ENCODE data around the gene GALNT18.

The GALNT18 gene

GRCh38 chr11:11525283-11525682 is 96.5 kb downstream of the GALNT18 start:
- DNase-seq: no peak

- no peak for DNase-seq
Observed at GRCh38 chr11:11524436-11525061, 97.3 kb downstream of the GALNT18 start.

DNA sequence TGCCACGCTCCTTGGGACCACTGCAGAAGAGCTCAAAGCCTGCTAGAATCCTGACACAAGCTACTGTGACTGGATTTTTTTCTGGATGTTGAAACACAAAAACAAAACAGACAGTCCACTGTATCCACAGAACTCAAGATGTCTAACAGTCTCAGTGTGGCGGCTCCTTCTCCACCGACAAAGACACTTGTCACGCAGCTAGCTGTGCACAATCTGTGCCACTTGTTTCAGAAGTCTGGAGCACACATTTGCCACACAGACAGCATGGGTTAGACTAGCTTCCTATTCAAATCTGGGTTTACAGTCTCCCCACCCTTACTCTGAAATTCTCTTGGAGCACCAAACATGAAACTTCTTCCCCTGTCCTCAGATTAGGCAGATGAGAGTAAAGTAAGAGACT is 99.2 kb downstream of the GALNT18 start:
- no peak for DNase-seq

DNA sequence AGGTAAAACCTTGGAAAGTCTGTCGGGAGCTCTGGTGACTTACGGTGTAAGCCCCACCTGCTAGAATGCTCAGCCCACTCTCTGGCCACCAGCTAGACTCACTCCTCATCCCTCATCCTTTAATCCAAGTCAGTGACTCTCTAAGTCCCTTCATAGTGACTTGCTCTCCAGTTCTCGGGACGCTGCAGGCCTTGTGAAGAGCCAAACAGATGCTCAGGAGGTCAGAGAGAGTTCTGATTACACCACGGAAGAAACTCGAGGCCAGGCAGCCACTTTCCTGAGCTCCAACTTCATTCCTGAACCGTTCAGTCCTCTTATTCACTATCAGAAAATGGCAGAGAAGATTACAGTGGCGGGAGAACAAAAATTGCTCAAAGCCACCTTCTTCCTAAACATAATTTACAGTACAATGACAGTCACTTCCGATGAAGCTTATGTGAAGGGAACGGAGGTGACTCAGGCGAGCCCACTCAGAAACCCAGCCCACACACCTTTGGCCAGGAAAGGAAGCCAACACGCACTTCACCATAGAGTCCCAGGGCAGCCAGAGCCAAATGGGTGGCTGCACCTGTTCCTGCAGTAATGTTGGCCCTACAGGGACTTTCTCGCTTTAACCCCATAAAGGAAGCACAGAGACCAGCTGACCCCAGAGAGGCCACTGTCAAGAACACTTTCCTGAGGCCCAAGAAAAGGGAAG is 100.4 kb downstream of the GALNT18 start:
- peak; percentile 6 for DNase-seq

GRCh38 chr11:11520231-11521015 is 101.4 kb downstream of the GALNT18 start:
- no peak for DNase-seq

GRCh38 chr11:11519184-11519583 is 102.6 kb downstream of the GALNT18 start:
- DNase-seq: no peak

DNA sequence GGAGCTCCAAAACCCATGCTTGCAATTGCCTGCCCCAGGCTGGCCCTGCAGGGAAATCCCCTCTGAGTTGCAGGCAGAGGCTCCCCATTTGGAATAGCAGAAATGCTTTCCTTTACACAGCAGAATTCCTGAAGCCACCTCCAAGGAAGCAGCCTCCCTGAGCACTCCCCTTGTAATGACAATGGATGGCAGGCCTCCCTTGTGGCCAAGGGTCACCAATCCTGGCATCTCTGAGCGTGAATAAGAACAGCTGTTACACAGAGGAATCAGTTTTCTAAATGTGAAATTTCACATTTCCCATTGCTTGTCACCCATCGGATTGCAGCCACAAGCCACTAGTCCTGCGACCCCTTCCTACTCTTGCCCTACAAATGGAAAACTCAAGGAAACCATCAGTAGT is 107.6 kb downstream of the GALNT18 start:
- no peak for DNase-seq

- DNase-seq: no peak
Observed at GRCh38 chr11:11513422-11513821, 108.4 kb downstream of the GALNT18 start.

DNA sequence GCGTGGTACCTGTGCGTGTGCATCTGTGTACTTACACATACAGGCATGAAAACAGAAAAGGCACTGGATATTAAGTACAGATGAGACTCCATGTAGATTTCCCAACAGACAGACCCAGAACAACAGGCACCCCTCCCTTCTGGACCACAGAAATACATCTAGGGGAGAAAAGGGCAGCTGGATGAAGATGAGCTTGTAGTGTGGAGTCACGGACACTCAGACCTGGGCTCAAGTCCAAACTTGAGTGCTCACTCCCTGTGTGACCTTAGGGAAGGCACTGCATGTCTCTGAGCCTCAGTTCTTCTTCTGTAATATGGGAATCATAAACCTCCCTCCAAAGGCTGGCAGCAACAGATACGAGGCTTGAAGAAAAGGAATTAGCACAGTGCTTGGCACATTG is 108.9 kb downstream of the GALNT18 start:
- DNase-seq: no peak

DNA sequence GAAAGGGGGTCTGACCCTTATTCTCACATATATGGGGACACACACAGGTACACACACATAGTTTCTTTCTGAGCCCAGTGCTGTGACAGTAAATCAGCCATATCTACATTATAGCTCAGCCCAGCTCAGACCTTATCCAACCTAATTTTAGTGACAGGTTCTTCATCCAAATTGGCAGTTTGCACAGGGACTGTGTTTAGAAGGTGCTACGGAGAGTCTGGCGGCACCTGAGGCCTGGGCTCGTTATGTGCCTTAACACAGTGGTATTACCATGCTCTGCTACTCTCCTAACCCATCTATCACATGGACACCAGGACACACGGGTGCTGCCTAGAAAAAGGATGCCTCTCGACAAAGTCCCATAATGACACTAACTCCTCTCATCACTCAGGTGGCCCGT is 109.3 kb downstream of the GALNT18 start:
- no peak for DNase-seq

DNA sequence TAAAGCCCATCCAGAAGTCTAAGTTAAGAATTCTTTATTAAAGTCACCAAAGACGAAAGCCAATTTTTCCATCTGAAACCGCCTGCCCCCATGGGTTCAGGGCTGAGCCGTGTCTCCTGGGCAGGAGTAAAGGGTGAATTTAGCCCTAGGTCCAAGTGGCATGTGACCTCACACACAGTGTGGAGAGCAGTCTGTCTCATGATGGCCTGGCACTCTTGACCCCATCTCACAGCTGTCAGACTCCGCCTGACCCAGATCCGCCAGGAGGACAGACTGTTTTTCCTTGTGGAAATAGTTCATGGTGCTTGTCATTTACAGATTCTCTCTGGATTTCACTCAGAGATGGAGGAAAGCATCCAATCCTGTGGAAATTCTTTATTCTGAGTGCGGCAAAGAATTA is 109.7 kb downstream of the GALNT18 start:
- no peak for DNase-seq

- DNase-seq: no peak
Observed at GRCh38 chr11:11510939-11511338, 110.9 kb downstream of the GALNT18 start.

DNA sequence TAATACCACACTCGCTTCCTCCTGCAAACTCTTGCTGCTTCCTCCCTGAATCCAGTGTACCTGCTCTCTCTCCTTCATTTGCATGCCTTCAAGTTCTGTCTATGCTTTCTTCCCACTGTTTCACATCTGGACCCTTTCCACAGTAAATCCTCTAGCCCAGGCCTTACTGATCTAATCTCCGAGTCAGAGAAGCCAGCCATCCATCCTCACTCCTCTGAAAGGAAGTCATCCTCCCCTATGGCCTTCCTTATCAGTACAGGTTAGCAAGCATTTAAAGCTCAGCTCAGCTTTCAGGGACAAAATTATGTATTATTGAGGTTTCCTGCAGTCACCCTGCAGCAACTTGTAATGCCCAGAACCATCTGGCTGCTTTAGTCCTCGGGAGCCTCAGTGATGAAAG is 116.1 kb downstream of the GALNT18 start:
- no peak for DNase-seq

DNA sequence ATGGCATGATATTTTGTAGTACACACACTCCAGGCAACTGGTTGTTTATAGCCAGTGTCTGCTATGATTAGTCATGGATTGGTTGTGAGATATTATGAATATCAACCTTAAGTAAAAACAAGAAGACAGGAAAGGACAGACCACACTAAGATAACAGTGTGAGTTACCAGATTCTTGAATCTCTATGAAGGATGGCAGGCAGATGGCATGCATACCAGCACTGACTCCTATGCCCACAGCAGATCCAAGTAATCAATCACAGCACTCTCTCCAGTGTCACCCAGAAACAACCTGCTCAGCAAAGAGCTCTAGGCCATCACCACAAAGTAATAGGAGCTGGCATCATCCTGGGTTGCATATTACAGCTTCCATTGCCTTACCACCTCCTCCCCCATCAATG is 116.6 kb downstream of the GALNT18 start:
- DNase-seq: no peak

DNA sequence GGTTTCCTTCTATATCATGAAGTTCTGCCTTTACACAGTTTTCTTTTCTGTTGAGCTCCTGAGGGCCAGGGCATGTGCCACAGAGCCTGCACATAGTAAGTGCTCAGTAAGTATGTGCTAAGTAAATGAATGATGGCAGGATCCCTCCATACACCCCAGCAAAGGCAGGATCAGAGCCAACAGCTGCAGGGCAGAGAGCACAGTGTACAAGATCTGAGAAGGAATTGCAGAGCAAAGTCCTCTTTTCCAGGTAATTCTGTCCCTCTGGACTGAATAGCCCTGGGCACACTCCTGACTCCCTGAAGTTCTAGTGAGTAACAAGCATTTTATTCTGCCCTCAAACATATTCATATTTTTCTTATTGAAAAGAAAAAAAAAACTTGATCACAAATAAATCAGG is 117.7 kb downstream of the GALNT18 start:
- no peak for DNase-seq

DNA sequence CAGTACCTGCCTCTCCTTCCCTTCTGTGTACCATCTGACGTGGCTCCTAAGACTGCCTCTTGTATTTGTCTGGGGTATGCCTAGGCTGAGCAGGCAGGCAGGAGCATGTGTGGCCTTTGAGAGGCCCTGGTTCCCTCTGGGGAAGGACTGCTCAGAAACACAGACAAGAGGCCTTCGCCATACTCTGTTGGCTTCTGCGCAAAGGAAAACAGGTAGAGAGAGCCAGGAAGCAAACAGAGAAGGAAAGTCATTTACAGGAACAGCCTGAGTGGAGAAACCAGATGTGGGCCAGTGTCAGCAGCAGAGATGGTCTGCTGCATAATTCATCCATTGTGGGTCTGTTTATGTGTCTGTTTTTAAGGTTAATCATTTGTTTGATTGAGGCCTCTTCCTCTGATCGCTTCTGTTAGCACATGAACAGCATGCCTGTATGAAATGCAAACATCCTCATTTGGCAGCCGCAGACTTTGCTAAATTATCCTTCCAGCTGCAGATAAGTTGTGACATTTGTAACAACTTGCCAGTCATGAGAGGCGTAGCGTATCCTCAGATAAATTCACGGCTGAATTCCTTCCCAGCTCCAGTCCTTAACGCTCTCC is 119.4 kb downstream of the GALNT18 start:
- no peak for DNase-seq

DNA sequence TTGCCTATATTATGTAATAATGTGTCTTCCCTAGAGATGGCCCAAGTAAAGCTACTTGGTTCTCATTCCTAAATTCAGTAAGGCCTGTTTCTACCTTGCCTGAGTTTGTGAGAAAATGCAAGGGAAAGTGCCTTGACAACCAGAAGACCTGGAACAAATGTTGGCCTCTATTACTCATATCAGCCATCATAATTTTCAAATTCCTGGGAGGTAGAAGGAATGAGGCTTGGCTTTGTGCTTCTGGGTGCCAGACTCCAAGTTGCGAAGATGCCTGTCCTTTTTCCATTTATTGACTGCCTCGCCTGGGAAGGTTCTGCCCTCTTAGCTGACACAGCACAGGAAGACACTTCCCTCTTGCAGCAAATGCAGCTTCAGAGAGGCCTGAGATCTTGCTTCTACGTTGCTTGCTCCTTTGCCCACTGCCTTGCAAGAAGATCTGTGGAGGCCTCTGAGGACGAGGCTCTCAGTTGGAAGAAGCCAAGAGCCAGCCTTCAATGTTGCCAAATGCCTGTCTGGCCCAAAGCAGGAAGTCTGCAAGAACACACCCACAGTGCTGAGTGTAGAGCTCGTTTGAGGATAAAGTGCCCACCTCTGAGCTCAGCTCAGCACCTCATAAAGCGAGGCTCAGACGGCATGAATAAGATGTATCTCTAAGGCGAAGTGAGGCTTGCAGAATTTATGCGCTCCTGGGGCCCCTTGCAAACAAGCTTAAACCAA is 120.1 kb downstream of the GALNT18 start:
- DNase-seq: no peak

- DNase-seq: no peak
Observed at GRCh38 chr11:11500744-11501487, 120.9 kb downstream of the GALNT18 start.

DNA sequence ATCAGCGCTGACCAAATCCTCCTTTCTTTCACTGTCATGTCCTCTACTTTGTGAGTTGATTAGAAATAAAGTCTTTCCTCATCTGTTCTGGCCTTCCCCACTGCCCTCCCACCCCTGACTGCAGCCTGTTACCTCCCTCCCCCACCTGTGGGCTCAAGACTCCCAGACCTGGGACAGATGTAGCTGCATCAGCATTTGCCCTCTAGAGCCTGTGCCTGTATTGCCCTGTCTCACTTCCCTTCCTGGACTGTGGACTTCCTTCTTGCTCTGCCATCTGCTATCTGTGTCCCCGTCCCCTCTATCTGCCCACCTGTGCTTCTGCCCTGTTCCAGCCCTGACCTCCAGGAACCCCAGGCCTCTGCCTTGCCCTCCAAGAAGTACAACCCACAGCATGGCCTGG is 122.5 kb downstream of the GALNT18 start:
- DNase-seq: no peak

DNA sequence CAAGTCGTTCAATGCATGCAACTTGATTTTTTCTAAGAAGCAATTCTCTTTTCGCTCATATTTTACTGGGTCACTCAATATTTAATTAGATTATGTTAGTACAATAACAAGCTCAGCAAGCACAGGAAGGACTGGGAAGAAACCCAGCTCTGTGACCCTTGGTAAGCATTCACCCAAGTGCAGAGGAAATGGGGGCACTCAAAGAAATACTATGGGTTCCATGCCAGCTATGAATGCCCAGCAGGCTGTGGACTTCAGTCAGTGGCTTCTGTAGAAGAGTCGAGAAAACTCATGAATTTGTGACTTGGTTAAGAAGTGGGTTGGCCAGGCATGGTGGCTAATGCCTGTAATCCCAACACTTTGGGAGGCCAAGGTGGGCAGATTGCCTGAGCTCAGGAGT is 123.6 kb downstream of the GALNT18 start:
- no peak for DNase-seq

DNA sequence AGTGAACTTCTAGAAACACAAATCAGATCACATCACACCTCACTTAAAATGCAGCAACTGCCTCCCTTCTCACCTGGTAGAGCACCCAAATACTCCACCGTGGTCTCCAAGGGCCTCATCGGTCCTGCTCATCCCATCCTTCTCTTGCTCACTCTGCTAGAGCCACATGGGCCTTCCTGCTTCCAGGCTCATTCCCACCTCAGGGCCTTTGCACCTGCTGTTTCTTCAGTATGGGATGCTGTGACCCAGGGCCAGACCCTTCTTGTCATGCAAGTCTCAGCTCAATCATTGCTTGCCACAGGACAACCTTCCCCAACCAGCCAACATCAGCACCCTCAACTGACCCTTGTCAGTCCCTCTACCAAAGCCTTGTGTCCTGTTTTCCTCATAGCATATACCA is 124.9 kb downstream of the GALNT18 start:
- DNase-seq: no peak

- DNase-seq: no peak
Observed at GRCh38 chr11:11494348-11494747, 127.5 kb downstream of the GALNT18 start.
